K562 (cell line): ENCODE data around the gene SNX10. TPM values are rescaled to one million over a fixed set of nuclear protein-coding genes. Genes with fewer than 3 reads are reported as not detected.
"Not testable (repeated sequence)": the region's sequence is repeated elsewhere in the genome, so short reads cannot be mapped to it uniquely, and the experiment has no call there.

ENCODE experiments used
- ATAC-seq: fragments of 200-7000 bp; cut with Tn5 transposase; 3 replicates; pipeline ENCODE4 v1.9.1; 2020; ENCODE audit warnings: moderate library complexity
- BruUV-seq: library from RNA; stranded (reverse); fragments of 400-500 nt; replicated peaks from 2 replicates; lab custom pipeline; 2021; lab: Mats Ljungman, UMichigan
- CTCF ChIA-PET: fragments of 300-600 bp; formaldehyde crosslinking; extraction: SDS; loops from one replicate; lab custom pipeline; 2021; ENCODE audit warnings: low intra/inter-chr PET ratio; lab: Yijun Ruan, JAX
- POLR2A ChIA-PET: fragments of 300-600, 350-650 bp; sonication (Branson Sonifier 250); formaldehyde crosslinking; extraction: SDS; loops from one replicate; lab custom pipeline; 2021; ENCODE audit warnings: antibody characterized with exemption, inconsistent platforms; lab: Yijun Ruan, JAX
- DNase-seq, 4 experiments: peaks; one replicate each; pipeline versions ENCODE4 v3.0.0 to v3.0.0-alpha.2; 2011 to 2018; ENCODE audit warnings: low spot score in 3 of 4, mixed read lengths in 3 of 4; ENCODE audit errors: extremely low read depth in 1 of 4
- FAIRE-seq: peaks from 2 replicates; lab custom pipeline; 2011; peaks lifted over from hg19 to GRCh38; lab: Jason Lieb, UNC
- H2AFZ ChIP-seq: 2 replicates; pipeline ENCODE4 v1.6.0; 2011; ENCODE audit warnings: low read depth, low read length, control low read depth, inconsistent platforms
- H3K27ac ChIP-seq: fragments of 200-600 bp; 3 replicates; pipeline ENCODE4 v1.8.0; 2011; ENCODE audit warnings: low read depth, mild to moderate bottlenecking, control low read depth, inconsistent platforms, low read length, moderate library complexity, mixed read lengths; ENCODE audit errors: extremely low read depth
- H3K27me3 ChIP-seq, 2 experiments: fragments of 300-600 bp in 1 of 2; 2 replicates in 1 of 2; 3 replicates in 1 of 2; pipeline versions ENCODE4 v1.6.0 to v1.8.0; 2011; ENCODE audit warnings: inconsistent platforms in 2 of 2, low read length in 2 of 2, mild to moderate bottlenecking in 1 of 2, mixed read lengths in 1 of 2, moderate library complexity in 1 of 2; ENCODE audit not compliant: control insufficient read depth in 2 of 2, insufficient read depth in 2 of 2
- H3K36me3 ChIP-seq: fragments of 300-600 bp; 3 replicates; pipeline ENCODE4 v1.8.0; 2011; ENCODE audit warnings: mild to moderate bottlenecking, low read length, inconsistent platforms; ENCODE audit not compliant: control insufficient read depth, insufficient read depth
- H3K4me1 ChIP-seq, 2 experiments: fragments of 200-600 bp in 1 of 2; replicated peaks in 1 of 2; 2 replicates in 1 of 2; 3 replicates in 1 of 2; pipeline versions ENCODE4 v1.5.1 to v1.8.0; 2011; ENCODE audit warnings: inconsistent platforms in 2 of 2, low read length in 2 of 2, mild to moderate bottlenecking in 1 of 2, mixed read lengths in 1 of 2, moderate library complexity in 1 of 2; ENCODE audit not compliant: control insufficient read depth in 2 of 2, insufficient read depth in 2 of 2
- H3K4me2 ChIP-seq: 2 replicates; pipeline ENCODE4 v1.6.1; 2011; ENCODE audit warnings: low read length, control low read depth, inconsistent platforms, mixed read lengths; ENCODE audit not compliant: insufficient read depth
- H3K4me3 ChIP-seq: fragments of 200-600 bp; sonication (generic), shearing (Covaris generic); 2 replicates; pipeline ENCODE4 v1.5.1; 2016; ENCODE audit warnings: control low read depth, inconsistent platforms
- H3K79me2 ChIP-seq: fragments of 200-600 bp; 3 replicates; pipeline ENCODE4 v1.8.0; 2011; ENCODE audit warnings: low read length, inconsistent platforms; ENCODE audit not compliant: control insufficient read depth, insufficient read depth
- H3K9ac ChIP-seq, 2 experiments: 2 replicates each; pipeline versions ENCODE4 v1.6.0 to v1.6.1; 2011; ENCODE audit warnings: low read depth in 2 of 2, low read length in 2 of 2, control low read depth in 1 of 2, inconsistent platforms in 1 of 2, mild to moderate bottlenecking in 1 of 2, mixed read lengths in 1 of 2; ENCODE audit not compliant: insufficient read depth in 1 of 2
- H3K9me1 ChIP-seq: one replicate; pipeline ENCODE4 v1.6.0; 2011; ENCODE audit warnings: inconsistent platforms, mild to moderate bottlenecking, low read length, moderate library complexity; ENCODE audit not compliant: control insufficient read depth, insufficient read depth
- H3K9me3 ChIP-seq: replicated peaks from 2 replicates; pipeline ENCODE4 v1.5.1; 2011; ENCODE audit warnings: low read depth, low read length, inconsistent platforms; ENCODE audit not compliant: control insufficient read depth, insufficient read depth
- H4K20me1 ChIP-seq: replicated peaks from 2 replicates; pipeline ENCODE4 v1.6.1; 2011; ENCODE audit warnings: low read length, inconsistent platforms, mixed read lengths; ENCODE audit not compliant: control insufficient read depth, insufficient read depth
- ARID3A ChIP-seq: IDR thresholded peaks from 2 replicates; pipeline ENCODE4 v1.6.1; 2012; ENCODE audit warnings: low read depth, low read length, improper control_type of control experiment, borderline replicate concordance
- CSDE1 ChIP-seq, 2 experiments: fragments of 450-650 bp; IDR thresholded peaks; 2 replicates each; pipeline ENCODE4 v1.6.1; 2016; ENCODE audit warnings: mild to moderate bottlenecking in 1 of 2
- NFIC ChIP-seq: fragments of 450-650 bp; IDR thresholded peaks from 2 replicates; pipeline ENCODE4 v1.6.1; 2017; ENCODE audit warnings: mild to moderate bottlenecking, inconsistent platforms
- ZEB2 ChIP-seq: fragments of 450-650 bp; IDR thresholded peaks from 2 replicates; pipeline ENCODE4 v1.6.1; 2016
- WGBS: fragments of 100-300 bp; shearing (Covaris generic); methylation state at CpG from one replicate; pipeline ENCODE4 v1.1.6; 2016; ENCODE audit warnings: low coverage, mixed read lengths; ENCODE audit not compliant: insufficient coverage; ENCODE audit errors: missing lambda C conversion rate; 5-methylcytosine and 5-hydroxymethylcytosine counted together
- in situ Hi-C: fragments of 300-500 bp; cut with MboI; formaldehyde crosslinking; loops from 4 replicates; pipeline ENCODE4 v1.15.0; 2018; ENCODE audit warnings: inconsistent platforms, mixed read lengths
- intact Hi-C: fragments of 100-400 bp; cut with micrococcal nuclease; formaldehyde crosslinking; loops from 2 replicates; pipeline ENCODE4 v1.14.2; 2022
- polyA plus RNA-seq, 8 experiments: library from polyadenylated mRNA; depleted of rRNA in 4 of 8; stranded (reverse) in 5 of 8; unstranded in 3 of 8; fragments of >200 nt; fragmentation: Nextera tagmentation in 2 of 8; fragmentation: Illumina TruSeq in 1 of 8; extraction: Ambion mirVana in 2 of 8; extraction: Trizol in 1 of 8; gene quantifications; 2 replicates each; pipeline versions ENCODE4 v1.2.1 to v1.2.3, GENCODE V29; 2011 to 2014; ENCODE audit warnings: inconsistent platforms in 1 of 8, missing spikeins in 1 of 8
- total RNA-seq, 7 experiments: library from RNA; depleted of rRNA in 6 of 7; stranded (reverse); fragments of >200 nt in 6 of 7; fragmentation: Illumina TruSeq in 2 of 7; extraction: Trizol in 2 of 7; gene quantifications; 2 replicates each; pipeline versions ENCODE4 v1.2.1 to v1.2.3, GENCODE V29; 2011 to 2021; ENCODE audit warnings: low replicate concordance in 1 of 7

SNX10 gene
- total and polyA plus RNA-seq, 9 of the 15 experiments (the other 6 are each of a cell fraction or from before 2014, with no cell fraction given) = 6.9 to 16.5 (median 11.5) TPM

- H3K9me3 ChIP-seq, CTCF ChIA-PET, H3K9me1 ChIP-seq, H3K79me2 ChIP-seq, H3K4me3 ChIP-seq, FAIRE-seq, ATAC-seq, BruUV-seq, DNase-seq, H3K36me3 ChIP-seq: not testable (repeated sequence)
- H3K4me1 ChIP-seq = peaks cover 9 to 15% of the 10 kb centered on the region in 2 experiments; a peak in 3 of 5 replicates
- intact Hi-C loops = loop anchor here (5.0 kb wide), 1 partner anchor 211 kb away; no protein-coding TSS in a partner anchor
- 47% methylated on average over 5 of the region's 5 CpGs for WGBS
- in situ Hi-C loops = loop anchor here (5.0 kb wide), 1 partner anchor 91 kb away; no protein-coding TSS in a partner anchor
- TF ChIP-seq NFIC = peak; percentile 26; the same call in 1 of the 2 replicates
- TF ChIP-seq, all 486 proteins: peak for 1; not testable (repeated sequence) for 485
- not testable (repeated sequence) for H3K27ac ChIP-seq, H2AFZ ChIP-seq, H4K20me1 ChIP-seq, H3K27me3 ChIP-seq, H3K4me2 ChIP-seq, H3K9ac ChIP-seq
- POLR2A ChIA-PET = interaction anchor here (1.2 kb wide), 1 partner anchor 90 kb away, joined by 5 read pairs; no protein-coding TSS in a partner anchor
These were observed 3.5 kb upstream of the SNX10 start for GRCh38 chr7:26288126-26288525.

GRCh38 chr7:26291251-26291650 lies 411 bp upstream of the SNX10 start:
- Histone ChIP-seq H3K27ac (peak overlapping the region; percentile 20; the same call in 2 of the 3 replicates), H2AFZ (peak overlapping the region; percentile 95), H3K9ac (peak overlapping the region; percentile 33 to 94; a peak in 3 of 4 replicates), H4K20me1 (no peaks in the 10 kb centered on the region), H3K9me3 (no peaks in the 10 kb centered on the region), H3K9me1 (no peaks in the 10 kb centered on the region), H3K4me2 (peak overlapping the region; percentile 84), H3K36me3 (0 out of 3 replicates have a peak, but pooled peaks cover 2% of the 10 kb centered on the region), H3K79me2 (no peaks in the 10 kb centered on the region; the same call in 2 of the 3 replicates), H3K27me3 (no peaks in the 10 kb centered on the region; a peak in 1 of 5 replicates), H3K4me1 (peaks cover 11 to 19% of the 10 kb centered on the region in 2 experiments), H3K4me3 (peak overlapping the region; percentile 85)
- ATAC-seq (no peak), DNase-seq (no peak), FAIRE-seq (no peak)
- 43% methylated on average over 4 of the region's 4 CpGs for WGBS
- intact Hi-C loops = loop anchor here (1.0 to 5.0 kb wide), 4 partner anchors 56 to 871 kb away; no protein-coding TSS in a partner anchor
- ChIA-PET CTCF (interaction anchor here (2.5 kb wide), 1 partner anchor 74 kb away, joined by 10 read pairs; no protein-coding TSS in a partner anchor), POLR2A (interaction anchor here (1.3 to 1.7 kb wide), 3 partner anchors 12 to 94 kb away, joined by 3 to 7 read pairs (median 6); partner anchors contain the start of gene HNRNPA2B1)
- peak; percentile 36; the same call in 1 of the 2 replicates for TF ChIP-seq ZEB2
- TF ChIP-seq ARID3A = no peak
- TF ChIP-seq CSDE1 (IDR thresholded peaks at IDR 0.05) = 0 out of 4 replicates have a peak, but pooled peaks of 1 of the 2 experiments have one; percentile 17
- BruUV-seq = no TSS peak
- in situ Hi-C loops = loop anchor here (5.0 kb wide), 1 partner anchor 199 kb away; no protein-coding TSS in a partner anchor
